Colonic mucosa (tissue), 4 donors: ENCODE results near the gene TSNAX. TPM values are rescaled to one million over a fixed set of nuclear protein-coding genes. Genes with fewer than 3 reads are reported as not detected.

ENCODE experiments used
- DNase-seq: peaks from one replicate; pipeline ENCODE4 v3.0.0-alpha.2; 2020
- H3K27ac ChIP-seq: fragments of 200-600 bp; one replicate; pipeline ENCODE4 v1.8.0; 2021
- H3K27me3 ChIP-seq: fragments of 200-600 bp; one replicate; pipeline ENCODE4 v1.8.0; 2021
- H3K36me3 ChIP-seq: fragments of 200-600 bp; one replicate; pipeline ENCODE4 v1.8.0; 2021
- H3K4me1 ChIP-seq: fragments of 200-600 bp; one replicate; pipeline ENCODE4 v1.8.0; 2021; ENCODE audit warnings: mild to moderate bottlenecking
- H3K4me3 ChIP-seq: fragments of 200-600 bp; one replicate; pipeline ENCODE4 v1.8.0; 2021
- H3K9ac ChIP-seq, 2 donors: one replicate each; pipeline ENCODE4 v1.7.0; 2013; ENCODE audit warnings: control low read depth in 2 of 2, low read depth in 2 of 2, low read length in 2 of 2
- H3K9me3 ChIP-seq: fragments of 200-600 bp; one replicate; pipeline ENCODE4 v1.8.0; 2021
- intact Hi-C: fragments of 100-400 bp; cut with DNase I; formaldehyde crosslinking; loops from one replicate; pipeline ENCODE4 v1.14.1; 2022
- total RNA-seq, 2 donors: library from RNA; stranded (reverse); fragmentation: NEBNext Ultra II Directional in 1 of 2; extraction: Animal tissue kit (Norgen Biotek cat#: 25700) in 1 of 2; gene quantifications; one replicate each; pipeline ENCODE4 v1.2.1, GENCODE V29; 2021
- TF ChIP-seq, protein P1 (sequence below): fragments of 200-600 bp; IDR thresholded peaks from one replicate; pipeline ENCODE4 v1.8.0; 2022; ENCODE audit warnings: antibody characterized with exemption, mild to moderate bottlenecking
- donor health status: healthy.
- donor health status: DM: no; HTN: no; CAD: no.
- donor health status: DM: no; HTN: no; CAD: no.

Gene TSNAX
- total RNA-seq, 2 donors from 2014 or later, result 22.6 to 37.3 TPM

GRCh38 chr1:231610388-231610787 lies 81.9 kb downstream of the TSNAX start:
- H3K9me3 ChIP-seq, result no peaks in the 10 kb centered on the region
- H3K4me3 ChIP-seq, result no peak overlapping the region
- intact Hi-C loops, result no loop called here
- no peak for DNase-seq
- H3K27me3 ChIP-seq, result no peaks in the 10 kb centered on the region
- TF ChIP-seq, protein P1, sequence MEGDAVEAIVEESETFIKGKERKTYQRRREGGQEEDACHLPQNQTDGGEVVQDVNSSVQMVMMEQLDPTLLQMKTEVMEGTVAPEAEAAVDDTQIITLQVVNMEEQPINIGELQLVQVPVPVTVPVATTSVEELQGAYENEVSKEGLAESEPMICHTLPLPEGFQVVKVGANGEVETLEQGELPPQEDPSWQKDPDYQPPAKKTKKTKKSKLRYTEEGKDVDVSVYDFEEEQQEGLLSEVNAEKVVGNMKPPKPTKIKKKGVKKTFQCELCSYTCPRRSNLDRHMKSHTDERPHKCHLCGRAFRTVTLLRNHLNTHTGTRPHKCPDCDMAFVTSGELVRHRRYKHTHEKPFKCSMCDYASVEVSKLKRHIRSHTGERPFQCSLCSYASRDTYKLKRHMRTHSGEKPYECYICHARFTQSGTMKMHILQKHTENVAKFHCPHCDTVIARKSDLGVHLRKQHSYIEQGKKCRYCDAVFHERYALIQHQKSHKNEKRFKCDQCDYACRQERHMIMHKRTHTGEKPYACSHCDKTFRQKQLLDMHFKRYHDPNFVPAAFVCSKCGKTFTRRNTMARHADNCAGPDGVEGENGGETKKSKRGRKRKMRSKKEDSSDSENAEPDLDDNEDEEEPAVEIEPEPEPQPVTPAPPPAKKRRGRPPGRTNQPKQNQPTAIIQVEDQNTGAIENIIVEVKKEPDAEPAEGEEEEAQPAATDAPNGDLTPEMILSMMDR, result no peak
- no peak overlapping the region for H3K27ac ChIP-seq
- no peaks in the 10 kb centered on the region for H3K36me3 ChIP-seq
- no peak overlapping the region for H3K9ac ChIP-seq
- no peaks in the 10 kb centered on the region for H3K4me1 ChIP-seq

DNA sequence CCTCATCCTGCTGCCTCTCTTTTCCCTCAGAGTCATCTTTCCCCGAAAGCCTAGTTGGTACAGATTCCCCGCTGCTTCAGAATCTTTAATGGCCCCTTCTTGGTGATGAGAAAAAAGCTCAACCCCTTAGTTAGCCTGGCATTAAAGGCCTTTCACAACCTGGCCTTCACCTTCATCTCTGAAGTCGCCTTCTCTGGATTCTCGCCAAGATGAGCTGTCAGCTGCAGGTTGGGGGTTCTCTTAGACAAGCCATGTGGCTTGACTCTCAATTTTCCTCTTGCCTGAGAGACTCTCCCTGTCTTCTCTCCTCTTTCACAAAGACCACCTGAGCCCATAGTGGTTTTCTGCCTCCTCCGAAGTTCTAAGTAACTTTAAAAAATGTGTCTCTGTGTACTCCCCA lies 82.6 kb downstream of the TSNAX start:
- TF ChIP-seq, protein P1, result no peak
- DNase-seq, result no peak
- Histone ChIP-seq H3K27ac (no peak overlapping the region), H3K36me3 (no peaks in the 10 kb centered on the region), H3K9me3 (no peaks in the 10 kb centered on the region), H3K9ac (no peak overlapping the region), H3K27me3 (no peaks in the 10 kb centered on the region), H3K4me1 (no peaks in the 10 kb centered on the region), H3K4me3 (no peak overlapping the region)
- intact Hi-C loops, result no loop called here

GRCh38 chr1:231611851-231612250 lies 83.4 kb downstream of the TSNAX start:
- H3K4me3 ChIP-seq, result no peak overlapping the region
- intact Hi-C loops, result no loop called here
- peak overlapping the region; percentile 13 for H3K27ac ChIP-seq
- no peaks in the 10 kb centered on the region for H3K36me3 ChIP-seq
- no peak overlapping the region for H3K9ac ChIP-seq
- TF ChIP-seq, protein P1, result no peak
- no peaks in the 10 kb centered on the region for H3K27me3 ChIP-seq
- no peaks in the 10 kb centered on the region for H3K4me1 ChIP-seq
- no peaks in the 10 kb centered on the region for H3K9me3 ChIP-seq
- no peak for DNase-seq

- Histone ChIP-seq H3K9ac (no peak overlapping the region), H3K4me1 (no peaks in the 10 kb centered on the region), H3K27ac (peak overlapping the region; percentile 13), H3K36me3 (no peaks in the 10 kb centered on the region), H3K4me3 (no peak overlapping the region), H3K27me3 (no peaks in the 10 kb centered on the region), H3K9me3 (no peaks in the 10 kb centered on the region)
- intact Hi-C loops, result no loop called here
- no peak for DNase-seq
- TF ChIP-seq, protein P1, result no peak
Measured at GRCh38 chr1:231612393-231613089, 84.1 kb downstream of the TSNAX start.

GRCh38 chr1:231613419-231614349 lies 85.2 kb downstream of the TSNAX start:
- intact Hi-C loops, result no loop called here
- Histone ChIP-seq H3K4me3 (no peak overlapping the region), H3K27ac (no peak overlapping the region), H3K36me3 (no peaks in the 10 kb centered on the region), H3K27me3 (no peaks in the 10 kb centered on the region), H3K9ac (no peak overlapping the region), H3K4me1 (no peaks in the 10 kb centered on the region), H3K9me3 (no peaks in the 10 kb centered on the region)
- no peak for DNase-seq
- TF ChIP-seq, protein P1, result no peak

Other genes with a start within 250 kb of the TSNAX start
- 10 to 100 TPM; 13.2 to 14.9 TPM for gene EXOC8, start 190.8 kb upstream of the TSNAX start, total RNA-seq
- gene SPRTN, start 190.4 kb upstream of the TSNAX start, total RNA-seq, result 10 to 100 TPM in 1 of 2 donors, 1 to 10 TPM in 1; 8.5 to 12.3 TPM
- 10 to 100 TPM; 36.6 to 79.1 TPM for gene EGLN1, start 106.4 kb upstream of the TSNAX start, total RNA-seq
- gene DISC1, start 98.1 kb downstream of the TSNAX start, total RNA-seq, result 1 to 10 TPM; 3.4 to 5.3 TPM